ENCODE measurements around the gene MRPS16. TPM values are rescaled to one million over a fixed set of nuclear protein-coding genes. Genes with fewer than 3 reads are reported as not detected.

The MRPS16 gene
- total RNA-seq, 1 experiment from 2014 or later = 78.0 TPM

Small RNA genes lying within 50 kb of the gene (small RNA-seq; reads per million reads assigned to genes)
- not detected for gene RNU6-833P

Other genes with a start within 250 kb of the MRPS16 start
- 15.1 and 16.9 TPM in 2 replicates for gene P4HA1, start 155.8 kb downstream of the MRPS16 start, total RNA-seq (2014; rRNA removed; shearing (Covaris generic))
- 1.5 and 2.7 TPM in 2 replicates for gene NUDT13, start 142.2 kb downstream of the MRPS16 start, total RNA-seq (2014; rRNA removed; shearing (Covaris generic))
- gene ECD, start 84.6 kb downstream of the MRPS16 start, total RNA-seq (2014; rRNA removed; shearing (Covaris generic)) = 20.9 and 24.9 TPM in 2 replicates
- 4.3 and 10.8 TPM in 2 replicates for gene FAM149B1, start 84.5 kb downstream of the MRPS16 start, total RNA-seq (2014; rRNA removed; shearing (Covaris generic))
- gene DNAJC9, start 5.4 kb downstream of the MRPS16 start, total RNA-seq (2014; rRNA removed; shearing (Covaris generic)) = 57.2 and 57.3 TPM in 2 replicates
- 0.03 TPM in 1 of 2 replicates, not detected in the other for gene CFAP70, start 106.2 kb upstream of the MRPS16 start, total RNA-seq (2014; rRNA removed; shearing (Covaris generic))
- 57.9 and 60.0 TPM in 2 replicates for gene ANXA7, start 161.4 kb upstream of the MRPS16 start, total RNA-seq (2014; rRNA removed; shearing (Covaris generic))
- gene MSS51, start 180.9 kb upstream of the MRPS16 start, total RNA-seq (2014; rRNA removed; shearing (Covaris generic)) = 0.64 and 1.1 TPM in 2 replicates
- gene PPP3CB, start 243.4 kb upstream of the MRPS16 start, total RNA-seq (2014; rRNA removed; shearing (Covaris generic)) = 4.9 and 7.1 TPM in 2 replicates

Measured in HT-29 (cell line).